HEK293 (cell line): Measurements from ENCODE around the gene MRNIP.

Experiments used
- BCL11B ChIP-seq: fragments of 450-650 bp; formaldehyde crosslinking; IDR thresholded peaks from 2 replicates; pipeline ENCODE4 v1.5.1; 2016; ENCODE audit warnings: low read depth, missing biosample characterization, missing genetic modification characterization
- EGR2 ChIP-seq: fragments of 450-650 bp; formaldehyde crosslinking; IDR thresholded peaks from 2 replicates; pipeline ENCODE4 v1.5.1; 2016; ENCODE audit warnings: low read depth, missing biosample characterization, missing genetic modification characterization
- GFI1B ChIP-seq: fragments of 450-650 bp; formaldehyde crosslinking; IDR thresholded peaks from 2 replicates; pipeline ENCODE4 v1.5.1; 2016; ENCODE audit warnings: missing biosample characterization, missing genetic modification characterization
- KLF8 ChIP-seq: fragments of 450-650 bp; formaldehyde crosslinking; IDR thresholded peaks from 2 replicates; pipeline ENCODE4 v1.5.1; 2016; ENCODE audit warnings: missing biosample characterization, missing genetic modification characterization
- KLF9 ChIP-seq: fragments of 450-650 bp; formaldehyde crosslinking; IDR thresholded peaks from 2 replicates; pipeline ENCODE4 v1.5.1; 2016; ENCODE audit warnings: missing biosample characterization, missing genetic modification characterization, low read depth
- MZF1 ChIP-seq: fragments of 450-650 bp; formaldehyde crosslinking; IDR thresholded peaks from 2 replicates; pipeline ENCODE4 v1.5.1; 2017; ENCODE audit warnings: missing biosample characterization, missing genetic modification characterization, borderline replicate concordance
- RBAK ChIP-seq: fragments of 450-650 bp; formaldehyde crosslinking; IDR thresholded peaks from 2 replicates; pipeline ENCODE4 v1.5.1; 2016; ENCODE audit warnings: missing biosample characterization, missing genetic modification characterization
- SP2 ChIP-seq: fragments of 450-650 bp; formaldehyde crosslinking; IDR thresholded peaks from 2 replicates; pipeline ENCODE4 v1.5.1; 2016; ENCODE audit warnings: missing biosample characterization, missing genetic modification characterization
- SP7 ChIP-seq: fragments of 450-650 bp; formaldehyde crosslinking; IDR thresholded peaks from 2 replicates; pipeline ENCODE4 v1.5.1; 2016; ENCODE audit warnings: missing biosample characterization, missing genetic modification characterization
- WT1 ChIP-seq: fragments of 450-650 bp; formaldehyde crosslinking; IDR thresholded peaks from 2 replicates; pipeline ENCODE4 v1.5.1; 2016; ENCODE audit warnings: missing biosample characterization, missing genetic modification characterization
- ZBTB20 ChIP-seq: fragments of 450-650 bp; formaldehyde crosslinking; IDR thresholded peaks from 2 replicates; pipeline ENCODE4 v1.5.1; 2016; ENCODE audit warnings: missing biosample characterization, missing genetic modification characterization
- ZFHX2 ChIP-seq: fragments of 450-650 bp; formaldehyde crosslinking; conservative IDR thresholded peaks from 2 replicates; pipeline ENCODE4 v1.5.1; 2016; ENCODE audit warnings: missing biosample characterization, missing genetic modification characterization
- ZFP37 ChIP-seq: fragments of 450-650 bp; formaldehyde crosslinking; IDR thresholded peaks from 2 replicates; pipeline ENCODE4 v1.5.1; 2016; ENCODE audit warnings: missing biosample characterization, missing genetic modification characterization
- ZFP41 ChIP-seq: fragments of 450-650 bp; formaldehyde crosslinking; IDR thresholded peaks from 2 replicates; pipeline ENCODE4 v1.5.1; 2016; ENCODE audit warnings: missing biosample characterization, missing genetic modification characterization, borderline replicate concordance
- ZIC2 ChIP-seq: fragments of 450-650 bp; formaldehyde crosslinking; IDR thresholded peaks from 2 replicates; pipeline ENCODE4 v1.5.1; 2016; ENCODE audit warnings: missing biosample characterization, missing genetic modification characterization
- ZNF146 ChIP-seq: fragments of 450-650 bp; formaldehyde crosslinking; IDR thresholded peaks from 2 replicates; pipeline ENCODE4 v1.5.1; 2016; ENCODE audit warnings: missing biosample characterization, missing genetic modification characterization
- ZNF174 ChIP-seq: fragments of 450-650 bp; formaldehyde crosslinking; IDR thresholded peaks from 2 replicates; pipeline ENCODE4 v1.5.0; 2017; ENCODE audit warnings: missing biosample characterization, mild to moderate bottlenecking, missing genetic modification characterization
- ZNF239 ChIP-seq: fragments of 450-650 bp; formaldehyde crosslinking; IDR thresholded peaks from 2 replicates; pipeline ENCODE4 v1.5.1; 2016; ENCODE audit warnings: missing biosample characterization, missing genetic modification characterization
- ZNF324 ChIP-seq: fragments of 450-650 bp; formaldehyde crosslinking; IDR thresholded peaks from 2 replicates; pipeline ENCODE4 v1.5.1; 2016; ENCODE audit warnings: missing biosample characterization, missing genetic modification characterization
- ZNF394 ChIP-seq: fragments of 450-650 bp; formaldehyde crosslinking; IDR thresholded peaks from 2 replicates; pipeline ENCODE4 v1.5.1; 2016; ENCODE audit warnings: missing biosample characterization, missing genetic modification characterization, mild to moderate bottlenecking, moderate library complexity, borderline replicate concordance
- ZNF404 ChIP-seq: fragments of 450-650 bp; formaldehyde crosslinking; IDR thresholded peaks from 2 replicates; pipeline ENCODE4 v1.5.1; 2017; ENCODE audit warnings: missing biosample characterization, missing genetic modification characterization
- ZNF521 ChIP-seq: fragments of 450-650 bp; formaldehyde crosslinking; IDR thresholded peaks from 2 replicates; pipeline ENCODE4 v1.5.1; 2017; ENCODE audit warnings: missing biosample characterization, mild to moderate bottlenecking, missing genetic modification characterization
- ZNF558 ChIP-seq: fragments of 450-650 bp; formaldehyde crosslinking; IDR thresholded peaks from 2 replicates; pipeline ENCODE4 v1.5.1; 2016; ENCODE audit warnings: missing biosample characterization, missing genetic modification characterization
- ZNF610 ChIP-seq: fragments of 450-650 bp; formaldehyde crosslinking; IDR thresholded peaks from 2 replicates; pipeline ENCODE4 v1.5.1; 2016; ENCODE audit warnings: missing biosample characterization, missing genetic modification characterization, borderline replicate concordance
- ZNF768 ChIP-seq: fragments of 450-650 bp; formaldehyde crosslinking; IDR thresholded peaks from 2 replicates; pipeline ENCODE4 v1.5.1; 2018; ENCODE audit warnings: missing biosample characterization, mild to moderate bottlenecking, missing genetic modification characterization
- ZNF843 ChIP-seq: fragments of 450-650 bp; formaldehyde crosslinking; IDR thresholded peaks from 2 replicates; pipeline ENCODE4 v1.5.1; 2016; ENCODE audit warnings: missing biosample characterization, missing genetic modification characterization
- TF ChIP-seq, protein P1 (sequence below): fragments of 450-650 bp; IDR thresholded peaks from 2 replicates; pipeline ENCODE4 v1.5.1; 2018; ENCODE audit warnings: missing biosample characterization, mild to moderate bottlenecking, missing genetic modification characterization
- TF ChIP-seq, protein P2 (sequence below): sonication (generic); formaldehyde crosslinking; IDR thresholded peaks from 2 replicates; pipeline ENCODE4 v1.8.1; 2022; ENCODE audit warnings: mild to moderate bottlenecking, moderate library complexity, missing genetic modification reagents
- TF ChIP-seq, protein P3 (sequence below): fragments of 450-650 bp; formaldehyde crosslinking; IDR thresholded peaks from 2 replicates; pipeline ENCODE4 v1.5.1; 2016; ENCODE audit warnings: missing biosample characterization, missing genetic modification characterization
- TF ChIP-seq, protein P4 (sequence below): fragments of 450-650 bp; formaldehyde crosslinking; IDR thresholded peaks from 2 replicates; pipeline ENCODE4 v1.5.1; 2017; ENCODE audit warnings: missing biosample characterization, missing genetic modification characterization
- TF ChIP-seq, protein P5 (sequence below): fragments of 450-650 bp; formaldehyde crosslinking; IDR thresholded peaks from 2 replicates; pipeline ENCODE4 v1.5.1; 2016; ENCODE audit warnings: missing biosample characterization, missing genetic modification characterization
- TF ChIP-seq, protein P6 (sequence below): fragments of 450-650 bp; formaldehyde crosslinking; IDR thresholded peaks from 2 replicates; pipeline ENCODE4 v1.5.1; 2016; ENCODE audit warnings: missing biosample characterization, missing genetic modification characterization, low read depth

Gene MRNIP

DNA sequence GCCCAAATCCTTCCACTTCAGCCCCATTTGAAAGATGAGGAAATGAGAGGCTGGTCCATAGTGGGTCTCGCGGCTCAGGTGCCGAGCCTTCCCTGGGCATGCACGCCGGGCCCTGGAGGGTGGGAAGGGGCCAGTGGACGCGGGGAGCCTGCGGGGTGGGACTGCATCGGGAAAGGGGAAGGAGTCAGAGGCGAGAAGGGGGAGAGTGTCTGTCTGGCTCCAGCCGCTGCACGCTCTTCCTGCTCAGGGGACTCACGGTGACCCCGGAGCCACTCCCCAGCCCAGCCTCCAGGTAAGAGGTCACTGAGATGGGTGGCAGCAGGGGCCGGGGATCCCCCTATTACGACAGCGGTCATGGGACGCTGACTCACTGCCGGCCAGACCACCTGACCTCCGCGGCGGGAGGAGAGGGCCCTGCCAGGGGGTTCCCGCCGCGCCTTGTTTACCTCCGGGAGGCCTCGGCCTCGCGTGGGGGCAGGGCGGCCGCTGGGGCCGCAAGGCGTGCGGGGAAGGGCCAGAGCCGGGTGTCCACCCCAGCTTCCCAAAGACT is 39.8 kb downstream of the MRNIP start (continued):
- TF ChIP-seq ZNF146 (tag by site-specific recombination) (0 out of 2 replicates have a peak, but pooled peaks have one; percentile 26), ZNF404 (tag by site-specific recombination) (no peak), MZF1 (peak; percentile 90), GFI1B (tag by site-specific recombination) (0 out of 2 replicates have a peak, but pooled peaks have one; percentile 37), ZNF521 (tag by site-specific recombination) (no peak), SP2 (tag by site-specific recombination) (peak; percentile 77), ZNF610 (peak; percentile 72; the same call in 1 of the 2 replicates), ZIC2 (peak; percentile 72), WT1 (tag by site-specific recombination) (peak; percentile 92), ZNF324 (tag by site-specific recombination) (peak; percentile 93), ZBTB20 (tag by site-specific recombination) (peak; percentile 48; the same call in 1 of the 2 replicates), ZFP37 (tag by site-specific recombination) (peak; percentile 71), RBAK (tag by site-specific recombination) (no peak), BCL11B (peak; percentile 93), ZFP41 (tag by site-specific recombination) (no peak), ZNF843 (peak; percentile 64; the same call in 1 of the 2 replicates), ZNF239 (tag by site-specific recombination) (no peak), KLF8 (tag by site-specific recombination) (peak; percentile 99), ZNF174 (tag by site-specific recombination) (no peak), ZNF558 (tag by site-specific recombination) (0 out of 2 replicates have a peak, but pooled peaks have one; percentile 17), KLF9 (tag by site-specific recombination) (peak; percentile 69), EGR2 (tag by site-specific recombination) (no peak; the same call in 1 of the 2 replicates), ZFHX2 (tag by site-specific recombination) (peak; percentile 25; the same call in 1 of the 2 replicates), SP7 (tag by site-specific recombination) (peak; percentile 91), ZNF394 (tag by site-specific recombination) (peak; percentile 82), ZNF768 (no peak)
- TF ChIP-seq, protein P1, sequence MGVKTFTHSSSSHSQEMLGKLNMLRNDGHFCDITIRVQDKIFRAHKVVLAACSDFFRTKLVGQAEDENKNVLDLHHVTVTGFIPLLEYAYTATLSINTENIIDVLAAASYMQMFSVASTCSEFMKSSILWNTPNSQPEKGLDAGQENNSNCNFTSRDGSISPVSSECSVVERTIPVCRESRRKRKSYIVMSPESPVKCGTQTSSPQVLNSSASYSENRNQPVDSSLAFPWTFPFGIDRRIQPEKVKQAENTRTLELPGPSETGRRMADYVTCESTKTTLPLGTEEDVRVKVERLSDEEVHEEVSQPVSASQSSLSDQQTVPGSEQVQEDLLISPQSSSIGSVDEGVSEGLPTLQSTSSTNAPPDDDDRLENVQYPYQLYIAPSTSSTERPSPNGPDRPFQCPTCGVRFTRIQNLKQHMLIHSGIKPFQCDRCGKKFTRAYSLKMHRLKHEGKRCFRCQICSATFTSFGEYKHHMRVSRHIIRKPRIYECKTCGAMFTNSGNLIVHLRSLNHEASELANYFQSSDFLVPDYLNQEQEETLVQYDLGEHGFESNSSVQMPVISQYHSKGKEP (tag by site-specific recombination) = peak; percentile 77; the same call in 1 of the 2 replicates
- TF ChIP-seq, protein P2, sequence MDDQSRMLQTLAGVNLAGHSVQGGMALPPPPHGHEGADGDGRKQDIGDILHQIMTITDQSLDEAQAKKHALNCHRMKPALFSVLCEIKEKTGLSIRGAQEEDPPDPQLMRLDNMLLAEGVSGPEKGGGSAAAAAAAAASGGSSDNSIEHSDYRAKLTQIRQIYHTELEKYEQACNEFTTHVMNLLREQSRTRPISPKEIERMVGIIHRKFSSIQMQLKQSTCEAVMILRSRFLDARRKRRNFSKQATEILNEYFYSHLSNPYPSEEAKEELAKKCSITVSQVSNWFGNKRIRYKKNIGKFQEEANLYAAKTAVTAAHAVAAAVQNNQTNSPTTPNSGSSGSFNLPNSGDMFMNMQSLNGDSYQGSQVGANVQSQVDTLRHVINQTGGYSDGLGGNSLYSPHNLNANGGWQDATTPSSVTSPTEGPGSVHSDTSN (CRISPR knock-in tag) = 0 out of 2 replicates have a peak, but pooled peaks have one; percentile 29
- TF ChIP-seq, protein P3, sequence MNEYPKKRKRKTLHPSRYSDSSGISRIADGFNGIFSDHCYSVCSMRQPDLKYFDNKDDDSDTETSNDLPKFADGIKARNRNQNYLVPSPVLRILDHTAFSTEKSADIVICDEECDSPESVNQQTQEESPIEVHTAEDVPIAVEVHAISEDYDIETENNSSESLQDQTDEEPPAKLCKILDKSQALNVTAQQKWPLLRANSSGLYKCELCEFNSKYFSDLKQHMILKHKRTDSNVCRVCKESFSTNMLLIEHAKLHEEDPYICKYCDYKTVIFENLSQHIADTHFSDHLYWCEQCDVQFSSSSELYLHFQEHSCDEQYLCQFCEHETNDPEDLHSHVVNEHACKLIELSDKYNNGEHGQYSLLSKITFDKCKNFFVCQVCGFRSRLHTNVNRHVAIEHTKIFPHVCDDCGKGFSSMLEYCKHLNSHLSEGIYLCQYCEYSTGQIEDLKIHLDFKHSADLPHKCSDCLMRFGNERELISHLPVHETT (tag by site-specific recombination) = peak; percentile 89
- TF ChIP-seq, protein P4, sequence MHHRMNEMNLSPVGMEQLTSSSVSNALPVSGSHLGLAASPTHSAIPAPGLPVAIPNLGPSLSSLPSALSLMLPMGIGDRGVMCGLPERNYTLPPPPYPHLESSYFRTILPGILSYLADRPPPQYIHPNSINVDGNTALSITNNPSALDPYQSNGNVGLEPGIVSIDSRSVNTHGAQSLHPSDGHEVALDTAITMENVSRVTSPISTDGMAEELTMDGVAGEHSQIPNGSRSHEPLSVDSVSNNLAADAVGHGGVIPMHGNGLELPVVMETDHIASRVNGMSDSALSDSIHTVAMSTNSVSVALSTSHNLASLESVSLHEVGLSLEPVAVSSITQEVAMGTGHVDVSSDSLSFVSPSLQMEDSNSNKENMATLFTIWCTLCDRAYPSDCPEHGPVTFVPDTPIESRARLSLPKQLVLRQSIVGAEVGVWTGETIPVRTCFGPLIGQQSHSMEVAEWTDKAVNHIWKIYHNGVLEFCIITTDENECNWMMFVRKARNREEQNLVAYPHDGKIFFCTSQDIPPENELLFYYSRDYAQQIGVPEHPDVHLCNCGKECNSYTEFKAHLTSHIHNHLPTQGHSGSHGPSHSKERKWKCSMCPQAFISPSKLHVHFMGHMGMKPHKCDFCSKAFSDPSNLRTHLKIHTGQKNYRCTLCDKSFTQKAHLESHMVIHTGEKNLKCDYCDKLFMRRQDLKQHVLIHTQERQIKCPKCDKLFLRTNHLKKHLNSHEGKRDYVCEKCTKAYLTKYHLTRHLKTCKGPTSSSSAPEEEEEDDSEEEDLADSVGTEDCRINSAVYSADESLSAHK = 0 out of 2 replicates have a peak, but pooled peaks have one; percentile 13
- TF ChIP-seq, protein P5, sequence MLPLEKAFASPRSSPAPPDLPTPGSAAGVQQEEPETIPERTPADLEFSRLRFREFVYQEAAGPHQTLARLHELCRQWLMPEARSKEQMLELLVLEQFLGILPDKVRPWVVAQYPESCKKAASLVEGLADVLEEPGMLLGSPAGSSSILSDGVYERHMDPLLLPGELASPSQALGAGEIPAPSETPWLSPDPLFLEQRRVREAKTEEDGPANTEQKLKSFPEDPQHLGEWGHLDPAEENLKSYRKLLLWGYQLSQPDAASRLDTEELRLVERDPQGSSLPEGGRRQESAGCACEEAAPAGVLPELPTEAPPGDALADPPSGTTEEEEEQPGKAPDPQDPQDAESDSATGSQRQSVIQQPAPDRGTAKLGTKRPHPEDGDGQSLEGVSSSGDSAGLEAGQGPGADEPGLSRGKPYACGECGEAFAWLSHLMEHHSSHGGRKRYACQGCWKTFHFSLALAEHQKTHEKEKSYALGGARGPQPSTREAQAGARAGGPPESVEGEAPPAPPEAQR (tag by site-specific recombination) = no peak
- TF ChIP-seq, protein P6, sequence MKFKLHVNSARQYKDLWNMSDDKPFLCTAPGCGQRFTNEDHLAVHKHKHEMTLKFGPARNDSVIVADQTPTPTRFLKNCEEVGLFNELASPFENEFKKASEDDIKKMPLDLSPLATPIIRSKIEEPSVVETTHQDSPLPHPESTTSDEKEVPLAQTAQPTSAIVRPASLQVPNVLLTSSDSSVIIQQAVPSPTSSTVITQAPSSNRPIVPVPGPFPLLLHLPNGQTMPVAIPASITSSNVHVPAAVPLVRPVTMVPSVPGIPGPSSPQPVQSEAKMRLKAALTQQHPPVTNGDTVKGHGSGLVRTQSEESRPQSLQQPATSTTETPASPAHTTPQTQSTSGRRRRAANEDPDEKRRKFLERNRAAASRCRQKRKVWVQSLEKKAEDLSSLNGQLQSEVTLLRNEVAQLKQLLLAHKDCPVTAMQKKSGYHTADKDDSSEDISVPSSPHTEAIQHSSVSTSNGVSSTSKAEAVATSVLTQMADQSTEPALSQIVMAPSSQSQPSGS = peak; percentile 66
